Kidney tubule cell (primary cell): ENCODE results near the gene TRIM46.

Source experiments
- DNase-seq: peaks from one replicate; pipeline ENCODE4 v3.0.0-alpha.2; 2018; ENCODE audit warnings: low spot score

Gene TRIM46

GRCh38 chr1:155172732-155173477 is 744 bp upstream of the TRIM46 start, which contains the start of gene KRTCAP2:
Gene KRTCAP2 (minus strand): TSS chr1:155173304. CDS start chr1:155173224, 80 bp downstream.
- DNase-seq = peak; percentile 97

DNA sequence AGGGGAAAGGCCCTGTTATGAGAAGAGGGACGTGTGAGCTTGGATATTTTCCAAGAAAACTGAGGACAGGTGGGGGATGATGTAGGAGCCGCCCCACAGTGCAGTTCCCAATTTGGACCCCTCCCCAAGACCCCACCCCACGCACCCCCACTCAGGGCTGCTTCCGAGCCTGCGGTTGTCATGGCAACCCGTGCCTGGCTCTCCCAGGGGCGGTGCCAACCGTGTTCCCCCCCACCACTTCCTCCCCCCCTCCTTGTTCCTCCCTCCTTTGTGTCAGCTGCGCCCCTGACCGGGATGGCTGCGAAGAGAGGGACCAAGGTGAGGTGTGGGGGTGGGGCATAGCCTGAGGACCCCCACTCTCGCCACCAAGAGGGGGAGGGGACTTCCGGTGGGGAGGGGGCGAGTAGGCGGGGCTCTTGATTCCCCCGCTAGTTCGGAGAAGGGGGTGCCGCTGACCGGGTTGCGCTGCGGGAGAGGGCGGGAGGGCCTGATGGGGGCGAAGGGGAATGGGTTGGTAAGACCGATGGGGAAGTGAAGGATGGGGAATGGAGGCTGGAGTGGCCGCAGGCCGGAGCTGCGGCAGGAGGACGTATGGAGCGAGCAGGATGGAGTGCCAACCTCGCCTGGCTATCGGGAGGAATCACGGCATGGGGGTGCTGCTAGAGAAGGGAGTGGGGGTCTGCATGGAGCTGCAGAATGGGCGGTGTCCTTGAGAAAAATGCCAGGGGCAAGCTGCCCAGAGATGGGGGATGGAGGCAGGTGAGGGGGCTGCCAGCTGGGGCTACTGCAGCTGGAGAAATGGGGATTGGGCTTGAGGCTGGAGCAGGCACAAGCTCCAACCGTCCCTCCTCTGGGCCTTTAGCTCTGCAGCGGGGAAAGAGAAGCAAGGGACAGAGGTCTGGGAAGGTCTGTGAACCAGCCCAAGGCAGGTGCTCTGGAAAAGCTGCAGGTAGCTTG is 953 bp downstream of the TRIM46 start:
- DNase-seq = peak; percentile 44

DNA sequence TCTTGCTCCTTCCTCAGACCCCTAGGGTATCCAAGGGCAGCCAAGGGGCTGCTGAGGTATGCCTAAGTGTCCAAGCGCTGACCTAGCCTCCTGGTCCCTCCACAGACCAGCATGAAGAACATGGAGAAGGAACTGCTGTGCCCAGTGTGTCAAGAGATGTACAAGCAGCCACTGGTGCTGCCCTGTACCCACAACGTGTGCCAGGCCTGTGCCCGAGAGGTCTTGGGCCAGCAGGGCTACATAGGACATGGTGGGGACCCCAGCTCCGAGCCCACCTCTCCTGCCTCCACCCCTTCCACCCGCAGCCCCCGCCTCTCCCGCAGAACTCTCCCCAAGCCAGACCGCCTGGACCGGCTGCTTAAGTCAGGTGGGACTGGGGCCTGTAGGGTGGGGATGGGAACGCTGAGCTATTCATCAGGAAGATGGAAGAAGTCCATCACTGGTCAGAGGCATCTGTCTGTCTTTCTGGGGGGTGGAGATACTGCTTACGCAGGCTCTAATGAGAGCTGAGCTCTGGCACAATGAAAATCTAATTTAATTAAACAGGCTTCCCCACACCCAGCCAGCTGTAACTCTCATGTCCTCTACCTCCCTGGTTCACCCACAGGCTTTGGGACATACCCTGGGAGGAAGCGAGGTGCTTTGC is 1.8 kb downstream of the TRIM46 start:
- no peak for DNase-seq

DNA sequence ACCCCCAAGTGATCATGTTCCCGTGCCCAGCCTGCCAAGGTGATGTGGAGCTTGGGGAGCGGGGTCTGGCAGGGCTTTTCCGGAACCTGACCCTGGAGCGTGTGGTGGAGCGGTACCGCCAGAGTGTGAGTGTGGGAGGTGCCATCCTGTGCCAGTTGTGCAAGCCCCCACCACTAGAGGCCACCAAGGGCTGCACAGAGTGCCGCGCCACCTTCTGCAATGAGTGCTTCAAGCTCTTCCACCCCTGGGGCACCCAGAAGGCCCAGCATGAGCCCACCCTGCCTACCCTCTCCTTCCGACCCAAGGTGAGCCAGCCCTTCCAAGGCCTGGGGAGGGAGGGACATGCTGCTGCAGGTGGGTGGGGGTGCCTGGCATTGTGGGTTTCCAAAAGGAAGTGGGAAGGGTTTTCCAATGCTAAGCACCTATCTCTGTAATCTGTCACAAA is 2.3 kb downstream of the TRIM46 start:
- DNase-seq = no peak

GRCh38 chr1:155176544-155177071 is 3.0 kb downstream of the TRIM46 start:
- DNase-seq = peak; percentile 80

DNA sequence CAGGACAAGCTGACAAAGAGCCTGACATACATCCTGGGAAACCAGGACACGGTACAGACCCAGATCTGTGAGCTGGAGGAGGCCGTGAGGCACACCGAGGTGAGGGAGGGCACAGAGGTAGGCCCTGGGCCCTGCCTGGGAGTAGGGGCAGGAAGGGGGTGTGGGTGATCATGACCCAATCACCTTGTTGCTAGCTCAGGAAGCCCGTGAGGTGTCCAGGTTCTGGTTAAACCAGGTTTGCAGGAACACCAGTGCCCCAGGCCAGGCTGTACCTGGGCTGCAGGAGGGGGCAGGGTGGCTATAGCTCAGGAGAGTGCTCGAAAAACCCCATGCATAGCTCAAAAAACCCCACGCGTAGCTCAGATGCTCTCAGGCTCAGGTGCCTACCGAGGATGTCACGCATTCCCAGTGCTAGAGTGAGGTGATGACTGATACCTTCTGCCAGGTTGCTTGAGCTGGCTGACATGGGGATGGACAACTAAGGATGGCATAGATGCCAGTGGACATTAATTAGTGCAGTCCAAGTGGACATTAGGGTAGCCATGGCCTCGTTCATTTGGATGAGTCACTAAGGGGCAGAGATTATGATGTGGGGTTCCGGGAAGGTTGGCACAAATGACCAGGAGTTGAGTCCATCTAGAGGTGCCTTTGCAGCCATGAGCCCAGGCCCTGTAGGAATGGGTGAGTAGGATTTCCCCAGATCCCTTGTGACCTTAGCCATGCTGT is 3.7 kb downstream of the TRIM46 start:
- DNase-seq = no peak

- no peak for DNase-seq
Observed at GRCh38 chr1:155177918-155178281, 4.3 kb downstream of the TRIM46 start.

GRCh38 chr1:155178441-155179111 is 4.9 kb downstream of the TRIM46 start:
- DNase-seq = no peak

GRCh38 chr1:155179112-155180031 is 5.7 kb downstream of the TRIM46 start:
- DNase-seq = no peak

DNA sequence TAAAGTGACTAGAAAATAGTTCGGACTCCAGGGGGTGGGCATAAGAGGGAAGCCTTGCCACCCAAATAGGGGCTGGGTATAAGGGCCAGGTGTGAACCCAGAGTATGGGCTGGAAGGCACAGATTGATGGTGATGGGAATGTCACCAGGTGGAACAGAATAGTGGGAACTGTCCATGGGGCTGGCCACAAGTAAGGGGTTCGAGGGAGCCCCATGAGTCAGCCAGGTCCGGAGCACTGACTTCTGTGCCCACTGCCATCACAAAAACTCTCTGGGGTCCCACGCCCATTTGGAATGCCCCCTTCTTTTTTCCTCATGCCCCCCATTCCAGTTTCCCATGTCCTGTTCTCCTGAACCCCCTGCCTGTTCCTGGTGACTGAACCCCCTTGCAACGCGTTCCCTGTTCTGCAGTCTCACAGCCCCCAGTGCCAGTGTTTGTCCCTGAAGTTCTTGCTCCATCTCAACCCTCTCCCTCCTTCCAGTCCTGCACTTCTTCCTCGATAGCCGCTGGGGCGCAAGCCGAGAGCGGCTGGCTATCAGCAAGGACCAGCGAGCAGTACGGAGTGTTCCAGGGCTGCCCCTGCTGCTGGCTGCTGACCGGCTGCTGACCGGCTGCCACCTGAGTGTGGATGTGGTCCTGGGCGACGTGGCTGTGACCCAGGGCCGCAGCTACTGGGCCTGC is 7.9 kb downstream of the TRIM46 start:
- no peak for DNase-seq

- DNase-seq = no peak
Observed at GRCh38 chr1:155182052-155182550, 8.5 kb downstream of the TRIM46 start.

GRCh38 chr1:155183775-155184221 is 10.1 kb downstream of the TRIM46 start:
- DNase-seq = no peak

DNA sequence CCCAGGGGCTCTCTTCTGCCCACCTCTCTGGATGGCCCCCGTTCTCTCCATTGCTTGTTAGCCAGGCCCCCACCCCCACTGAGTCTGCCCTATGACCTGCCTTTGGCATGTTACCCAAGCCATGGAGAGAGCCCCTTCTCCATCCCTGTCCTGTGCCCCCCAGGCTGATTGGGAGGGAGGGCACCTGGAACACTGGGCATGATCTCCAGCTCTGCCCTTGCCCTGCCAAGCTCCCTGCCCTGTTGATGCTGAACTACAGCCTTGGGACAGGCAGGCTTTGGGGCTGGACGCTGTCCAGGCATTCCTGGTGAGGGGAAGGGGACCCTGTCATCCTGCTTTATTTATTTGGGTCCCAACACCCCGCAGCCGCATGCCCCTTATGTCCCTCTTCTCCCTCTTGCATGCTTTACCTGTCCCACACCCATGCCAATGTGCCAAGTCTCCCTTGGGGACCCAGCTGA is 10.7 kb downstream of the TRIM46 start:
- no peak for DNase-seq

DNA sequence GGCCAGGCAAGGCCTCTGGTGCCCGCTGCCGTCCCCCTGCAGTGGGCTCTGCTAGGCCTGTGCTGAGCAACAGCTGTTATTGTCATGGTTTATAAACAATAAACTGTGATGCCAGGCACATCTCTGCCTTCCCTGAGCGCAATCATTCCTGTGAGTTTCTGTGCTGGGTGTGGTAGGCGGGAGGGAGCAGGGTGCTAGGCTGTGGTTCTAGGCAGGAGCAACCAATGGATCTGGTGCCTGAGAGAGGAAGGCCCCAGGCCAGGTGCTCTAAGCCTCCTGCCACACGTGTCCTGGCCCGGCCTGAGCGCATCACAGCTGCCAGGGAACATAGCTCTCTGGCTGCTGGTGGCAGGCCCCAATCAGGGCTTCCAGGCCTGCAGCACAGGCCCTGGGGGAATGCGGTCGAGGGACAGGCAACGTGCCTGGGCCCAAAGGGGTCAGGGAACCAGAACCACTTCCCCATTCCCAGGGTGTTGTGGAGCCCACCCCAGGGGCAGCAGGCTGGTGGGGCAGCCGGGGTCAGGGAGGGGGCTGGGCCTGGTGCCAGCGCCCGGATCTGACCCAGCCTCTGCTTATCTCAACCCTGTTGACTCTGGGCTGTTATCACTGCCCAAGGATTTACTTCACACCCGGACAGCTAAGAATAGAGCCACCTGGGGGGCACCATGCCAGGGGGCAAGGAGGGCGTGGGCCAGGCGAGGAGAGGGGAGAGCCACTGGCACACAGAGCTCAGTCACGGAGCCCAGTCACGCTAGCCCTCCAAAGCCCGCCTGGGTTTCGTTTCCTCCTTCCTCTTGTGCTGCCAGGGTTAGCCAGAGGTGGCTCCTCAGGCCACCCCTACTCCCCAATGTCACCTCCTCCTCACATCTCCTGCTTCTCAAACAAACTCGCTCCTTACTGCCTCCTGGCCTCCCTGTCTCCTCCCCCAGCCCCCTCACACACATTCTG is 11.5 kb downstream of the TRIM46 start:
- DNase-seq = peak; percentile 65

GRCh38 chr1:155185783-155186066 is 12.1 kb downstream of the TRIM46 start:
- no peak for DNase-seq

DNA sequence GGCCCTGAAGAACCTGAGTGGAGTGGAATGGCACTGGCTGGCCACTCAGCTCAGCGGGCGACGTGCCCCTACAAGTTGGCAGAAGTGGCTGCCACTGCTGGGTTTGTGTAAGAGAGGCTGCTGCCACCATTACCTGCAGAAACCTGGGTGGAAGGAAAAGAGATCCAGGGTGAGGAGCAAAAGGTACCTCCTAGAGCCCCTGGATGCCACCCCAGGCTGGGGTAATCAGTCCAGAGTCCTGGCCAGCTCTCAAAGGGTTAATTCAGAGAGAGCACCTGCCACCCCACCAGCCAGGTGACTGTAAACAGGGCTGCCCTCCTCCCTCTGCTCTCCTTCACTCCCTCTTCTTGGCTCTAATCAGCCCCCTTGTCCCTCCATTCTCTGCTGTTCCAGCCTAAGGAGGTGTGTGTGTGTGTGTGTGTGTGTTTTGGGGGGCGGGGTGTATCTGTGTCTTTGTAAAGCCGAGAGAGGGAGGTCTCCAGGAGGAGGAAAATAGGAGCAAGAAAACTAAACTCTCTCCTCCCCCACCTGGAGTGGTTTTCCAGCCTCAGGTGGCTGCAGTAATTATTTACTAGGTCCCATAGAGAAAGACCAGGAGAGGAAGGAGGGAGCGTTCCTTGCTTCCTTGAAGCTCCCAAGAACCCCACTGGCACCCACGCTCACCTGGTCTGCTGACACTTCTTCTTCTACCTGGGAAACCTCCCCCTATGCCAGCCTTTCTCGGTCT is 12.6 kb downstream of the TRIM46 start:
- DNase-seq = peak; percentile 69

GRCh38 chr1:155186794-155187455 is 13.3 kb downstream of the TRIM46 start:
- DNase-seq = no peak
